GM19351 (cell line): Measurements from ENCODE around the gene GALNT1.
A peak's percentile ranks its signal among the peaks of the same experiment; 100 is the strongest.

Experiments
- ATAC-seq: cut with Tn5 transposase; IDR thresholded peaks from one replicate; pipeline ENCODE4 v1.9.1; 2021; ENCODE audit warnings: mild to moderate bottlenecking, moderate library complexity; ENCODE audit not compliant: unreplicated experiment

Gene GALNT1

DNA sequence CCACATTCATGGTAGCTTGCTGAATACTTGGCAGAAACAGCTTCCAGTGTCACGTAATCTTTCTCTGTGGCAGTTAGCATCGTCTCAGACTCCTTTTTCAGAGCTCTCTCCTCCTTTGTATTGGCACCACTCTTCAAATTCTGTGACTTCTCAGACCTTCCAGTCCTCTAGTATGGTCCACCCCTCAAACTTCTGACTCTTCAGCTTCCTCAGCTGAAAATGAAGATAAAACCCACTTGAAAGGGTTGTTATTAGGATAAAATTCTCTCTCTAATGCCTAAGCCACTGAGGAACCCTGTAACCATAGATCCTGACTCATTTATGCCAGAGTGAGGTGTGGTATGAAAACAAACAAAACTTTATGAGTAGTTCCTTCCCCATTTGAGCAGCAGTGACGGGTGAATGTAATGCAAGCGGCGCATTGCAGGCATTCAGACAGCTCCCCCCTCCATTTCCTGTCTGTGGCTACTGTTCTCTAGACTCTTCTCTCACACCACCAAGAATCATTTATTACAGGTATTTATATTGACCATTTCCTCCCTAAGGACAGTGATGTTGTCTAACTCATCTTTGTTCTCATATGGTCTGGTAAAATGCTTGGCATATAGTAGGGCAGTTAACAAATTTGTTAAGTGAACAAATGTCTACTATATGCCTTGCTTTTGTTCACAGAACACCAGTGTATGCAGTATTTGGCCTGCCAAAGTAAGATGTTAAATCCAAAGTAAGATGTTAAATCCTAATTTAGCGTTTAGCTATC, 35.3 kb downstream of the GALNT1 start:
- peak; percentile 99 for ATAC-seq

DNA sequence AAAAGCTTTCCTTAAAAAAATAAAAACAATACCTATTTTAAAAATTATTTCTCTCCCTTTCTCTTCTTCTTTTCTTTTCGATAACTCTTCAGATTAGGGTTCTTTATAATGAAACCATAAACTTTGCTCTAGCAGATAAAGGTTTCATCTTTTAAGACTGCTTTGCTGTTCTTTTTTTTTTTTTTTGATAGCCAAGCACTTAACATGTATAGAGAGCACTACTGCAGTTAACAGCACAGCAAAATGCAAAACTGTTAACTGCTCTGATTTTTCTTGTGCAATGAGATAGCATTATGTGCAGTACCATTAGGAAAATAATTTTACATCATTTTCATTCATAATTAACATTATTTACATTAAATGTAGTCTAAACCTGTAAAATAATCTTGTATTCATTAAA, 36.3 kb downstream of the GALNT1 start:
- ATAC-seq: no peak

- ATAC-seq: no peak
Observed at GRCh38 chr18:35618289-35618688, 36.7 kb downstream of the GALNT1 start.

DNA sequence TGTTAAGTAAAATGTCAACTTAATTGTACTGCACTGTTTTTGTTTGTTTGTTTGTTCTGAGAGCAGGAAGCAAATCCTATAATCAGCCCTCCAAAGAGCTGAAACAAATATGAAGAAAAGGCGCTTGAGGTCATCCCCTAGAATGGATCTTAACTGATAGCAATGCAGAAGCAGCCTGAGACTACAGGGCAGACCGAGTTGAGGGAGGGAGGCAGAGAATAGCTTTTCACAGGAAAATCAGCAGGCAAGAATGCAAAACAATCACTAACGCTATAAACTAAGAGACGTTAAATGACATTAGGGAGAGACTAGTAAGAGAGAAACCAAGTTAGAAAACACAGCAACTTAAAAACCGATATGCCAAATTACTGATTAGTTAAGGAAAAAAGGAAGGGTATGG, 37.2 kb downstream of the GALNT1 start:
- ATAC-seq: no peak

DNA sequence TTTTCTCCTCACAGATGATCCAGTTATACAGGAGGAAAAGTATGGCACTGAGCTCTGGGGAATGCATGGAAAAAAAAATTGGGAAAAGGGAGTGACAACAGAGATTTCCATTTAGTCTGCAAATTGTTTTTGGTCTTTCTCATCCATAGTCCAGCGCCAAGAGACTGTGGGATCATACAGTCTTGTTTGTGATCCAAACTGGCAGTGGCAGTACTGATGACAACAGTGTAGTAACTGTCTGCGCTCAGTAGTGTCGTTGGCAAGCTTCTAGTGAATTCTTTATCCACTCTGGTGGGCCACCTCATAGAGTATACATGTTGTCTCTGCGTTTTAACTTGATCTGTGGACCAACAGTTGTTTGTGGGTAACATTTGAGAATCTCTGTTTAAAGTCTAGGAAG, 37.9 kb downstream of the GALNT1 start:
- no peak for ATAC-seq

- ATAC-seq: no peak
Observed at GRCh38 chr18:35619941-35620340, 38.4 kb downstream of the GALNT1 start.

- no peak for ATAC-seq
Observed at GRCh38 chr18:35620765-35621164, 39.2 kb downstream of the GALNT1 start.

GRCh38 chr18:35623255-35623654, 41.7 kb downstream of the GALNT1 start:
- ATAC-seq: no peak

DNA sequence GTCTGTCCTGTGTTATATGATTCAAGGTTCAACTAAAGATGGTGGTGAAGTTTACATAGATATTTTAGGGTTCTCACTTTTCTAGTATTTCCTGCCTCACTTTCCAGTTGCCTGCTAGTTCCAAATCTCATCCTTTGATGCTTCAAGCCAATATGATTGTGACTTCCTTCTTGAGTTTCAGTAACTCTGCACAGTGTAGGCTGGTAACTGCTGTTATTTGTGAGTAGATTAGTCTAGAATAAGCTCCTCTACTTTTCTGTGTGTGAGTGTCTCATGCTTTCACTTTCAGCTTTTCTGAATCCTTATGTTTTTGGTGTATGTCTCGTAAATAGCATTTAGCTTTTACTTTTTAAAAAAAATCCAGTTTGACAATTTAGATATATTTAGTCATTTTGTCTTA, 42.6 kb downstream of the GALNT1 start:
- peak; percentile 83 for ATAC-seq

DNA sequence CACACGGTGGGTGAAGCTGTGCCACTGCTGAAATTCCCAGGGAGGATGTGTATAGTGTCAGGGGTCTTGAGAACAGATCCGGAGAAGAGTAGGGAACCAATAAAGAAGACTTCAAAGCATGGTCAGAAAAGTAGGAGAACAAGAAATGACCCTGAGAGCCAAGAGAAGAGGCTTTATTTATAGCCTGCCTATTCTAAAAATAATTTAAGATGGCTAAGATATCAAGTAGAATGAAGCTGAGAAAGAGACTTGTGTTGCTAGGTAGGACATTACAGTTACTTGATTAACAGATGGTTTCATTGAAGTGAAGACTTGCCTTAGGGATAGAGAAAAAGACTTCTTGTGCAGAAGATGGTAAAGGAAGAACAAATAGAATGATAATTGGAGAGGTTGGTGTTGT, 43.7 kb downstream of the GALNT1 start:
- no peak for ATAC-seq

GRCh38 chr18:35633761-35634160, 52.2 kb downstream of the GALNT1 start:
- no peak for ATAC-seq

GRCh38 chr18:35634323-35634722, 52.8 kb downstream of the GALNT1 start:
- no peak for ATAC-seq

DNA sequence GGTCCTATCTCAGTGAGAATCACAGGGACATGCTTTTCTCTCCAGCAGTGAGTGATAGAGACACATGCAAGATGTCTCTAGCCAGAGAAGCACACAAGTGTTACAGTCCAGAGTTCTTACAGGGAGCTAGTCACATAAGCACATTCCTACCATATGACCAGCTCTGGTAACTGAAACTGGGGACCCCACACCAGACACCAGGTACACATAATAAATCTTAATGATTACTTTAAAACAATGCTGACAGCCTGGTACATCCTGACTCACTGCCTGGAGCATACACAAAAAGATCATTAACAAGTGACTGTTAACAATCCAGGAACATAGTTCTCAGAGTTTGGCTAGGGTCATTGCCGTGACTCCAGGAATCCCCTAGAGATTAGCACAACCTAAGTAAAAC, 53.6 kb downstream of the GALNT1 start:
- ATAC-seq: no peak

DNA sequence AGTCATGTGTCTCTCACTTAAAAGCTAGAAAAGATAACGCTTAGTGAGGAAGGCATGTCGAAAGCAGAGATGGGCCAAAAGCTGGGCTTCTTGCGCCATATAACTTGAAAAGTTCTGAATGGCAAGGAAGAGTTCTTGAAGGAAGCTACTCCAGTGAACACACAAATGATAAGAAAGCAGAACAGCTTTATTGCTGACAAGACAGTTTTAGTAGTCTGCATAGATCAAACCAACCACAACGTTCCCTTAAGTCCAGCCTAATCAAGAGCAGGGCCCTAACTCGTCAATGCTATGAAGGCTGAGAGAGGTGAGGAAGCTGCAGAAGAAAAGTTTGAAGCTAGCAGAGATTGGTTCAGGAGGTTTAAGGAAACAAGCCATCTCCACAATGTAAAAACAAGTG, 55.7 kb downstream of the GALNT1 start:
- ATAC-seq: no peak

- no peak for ATAC-seq
Observed at GRCh38 chr18:35639296-35639695, 57.8 kb downstream of the GALNT1 start.

DNA sequence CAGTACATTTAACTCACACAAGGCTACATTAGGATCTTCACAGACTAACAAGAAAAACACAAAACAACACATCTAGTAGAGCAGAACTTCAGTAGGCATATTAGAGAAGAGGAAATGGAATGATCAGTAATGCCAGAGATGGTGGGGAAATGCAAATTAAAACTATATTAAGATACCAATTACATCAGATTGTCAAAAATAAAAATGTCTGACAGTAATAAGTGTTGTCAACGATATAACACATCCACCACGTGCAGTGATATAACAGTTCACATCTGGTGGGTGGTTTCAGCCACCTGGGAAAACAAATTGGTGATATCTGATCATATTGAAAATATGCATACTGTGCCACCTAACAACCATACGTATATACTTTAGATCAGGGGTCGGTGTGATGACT, 59.9 kb downstream of the GALNT1 start:
- no peak for ATAC-seq

DNA sequence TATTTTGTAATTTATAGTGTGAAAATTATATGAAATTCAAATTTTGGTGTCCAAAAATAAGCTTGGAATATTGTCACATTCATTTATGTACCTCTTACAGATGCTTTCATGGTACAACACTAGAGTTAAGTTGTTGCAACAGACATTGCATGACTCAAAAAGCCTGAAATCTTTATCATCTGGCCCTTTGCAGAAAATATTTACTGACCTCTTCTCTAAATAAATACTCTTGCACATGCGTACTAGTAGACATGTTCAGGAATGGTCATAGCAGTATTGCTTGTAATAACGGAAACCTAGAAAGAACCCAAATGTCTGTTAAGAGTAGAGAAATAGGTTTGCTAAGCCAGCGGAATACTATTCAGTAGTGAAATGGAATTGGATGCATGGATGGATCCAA, 60.4 kb downstream of the GALNT1 start:
- ATAC-seq: no peak

DNA sequence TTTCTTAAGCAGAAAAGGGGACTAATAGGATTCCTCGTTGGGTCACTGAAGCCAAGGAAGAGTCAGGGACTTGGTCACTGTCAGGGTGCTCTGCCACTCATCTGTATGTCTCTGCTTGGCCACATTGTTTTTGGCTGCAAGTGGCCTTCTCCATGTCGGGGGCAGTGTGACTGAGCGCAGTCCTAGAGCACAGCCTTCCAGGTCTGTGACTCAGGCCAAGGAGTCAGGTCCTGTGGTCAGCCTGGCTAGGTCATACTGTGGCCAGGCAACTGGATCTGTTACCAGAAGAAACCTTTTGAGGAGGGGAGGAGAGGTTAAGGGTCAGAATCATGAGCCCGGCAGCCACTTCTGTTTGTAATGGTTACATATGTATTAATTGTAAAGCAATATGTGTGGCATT, 61.3 kb downstream of the GALNT1 start:
- ATAC-seq: no peak

GRCh38 chr18:35646449-35646848, 64.9 kb downstream of the GALNT1 start:
- no peak for ATAC-seq

- no peak for ATAC-seq
Observed at GRCh38 chr18:35653392-35654135, 72.0 kb downstream of the GALNT1 start.

- ATAC-seq: no peak
Observed at GRCh38 chr18:35658112-35658511, 76.6 kb downstream of the GALNT1 start.

GRCh38 chr18:35661483-35662146, 80.1 kb downstream of the GALNT1 start:
- ATAC-seq: no peak
